Measurements from ENCODE around the gene CD59.

Gene CD59

DNA sequence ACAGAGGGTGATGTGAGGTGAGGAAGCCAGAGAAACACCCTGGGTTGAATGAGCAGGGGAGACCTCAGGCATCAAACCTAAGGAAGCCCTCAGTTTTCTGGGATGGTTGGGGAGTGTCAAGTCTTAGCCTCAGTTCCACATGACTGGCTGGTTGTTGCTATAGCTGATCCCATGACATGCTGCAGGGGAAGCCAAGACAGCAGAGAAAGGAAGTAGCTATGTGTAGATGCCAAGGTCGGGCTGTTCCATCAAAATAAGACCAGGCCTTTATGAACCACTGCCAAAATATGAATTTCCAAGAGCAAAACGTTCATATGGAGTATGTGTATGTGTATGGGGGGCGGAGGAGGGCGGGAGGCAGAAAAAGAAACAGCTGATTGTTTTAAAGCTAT lies 11.6 kb downstream of the CD59 start:
- TF ChIP-seq CTCF (IDR thresholded peaks at IDR 0.05; ENCODE audit: low read depth, low read length, missing control alignments): no peak
- no peak for DNase-seq (ENCODE audit: extremely low read depth, low read depth)
- H3K4me3 ChIP-seq (replicated peaks; ENCODE audit: low read depth, low read length): no peak overlapping the region

DNA sequence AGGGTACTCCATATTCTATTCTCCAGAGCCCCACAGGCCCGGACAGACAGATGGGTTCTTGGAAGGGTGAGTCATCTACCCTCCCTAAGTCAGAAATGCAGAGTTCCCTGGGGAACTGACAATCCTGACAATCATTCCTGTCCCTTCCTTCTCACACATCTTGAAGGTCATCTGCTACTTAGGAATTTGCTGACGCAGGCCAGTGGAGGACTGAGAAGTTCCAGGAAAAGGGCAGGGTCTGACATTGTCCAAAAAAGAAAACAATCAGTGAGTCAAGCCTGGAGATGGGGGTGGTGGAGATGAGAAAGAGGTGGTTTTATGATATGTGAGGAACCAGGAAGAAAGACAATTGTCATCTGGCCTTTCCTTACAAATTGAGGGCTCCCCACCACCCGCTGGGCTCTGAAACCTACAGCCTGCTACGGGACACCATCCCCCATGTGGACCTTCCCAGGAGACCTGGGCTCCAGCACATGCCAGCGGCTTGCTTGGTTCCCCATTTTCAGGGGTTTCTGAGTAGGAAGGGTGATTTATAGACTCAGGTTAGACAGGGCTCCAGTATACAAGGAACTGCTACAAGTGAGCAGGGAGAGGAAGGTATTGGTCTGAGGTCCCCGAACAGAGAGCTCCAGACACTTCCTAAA lies 12.9 kb downstream of the CD59 start:
- TF ChIP-seq CTCF (IDR thresholded peaks at IDR 0.05; ENCODE audit: low read depth, low read length, missing control alignments): no peak
- no peak overlapping the region for H3K4me3 ChIP-seq (replicated peaks; ENCODE audit: low read depth, low read length)
- DNase-seq (ENCODE audit: extremely low read depth, low read depth): no peak

- no peak for TF ChIP-seq CTCF (IDR thresholded peaks at IDR 0.05; ENCODE audit: low read depth, low read length, missing control alignments)
- DNase-seq (ENCODE audit: extremely low read depth, low read depth): no peak
- no peak overlapping the region for H3K4me3 ChIP-seq (replicated peaks; ENCODE audit: low read depth, low read length)
Measured at GRCh38 chr11:33722590-33723234, 13.5 kb downstream of the CD59 start.

- DNase-seq (ENCODE audit: extremely low read depth, low read depth): no peak
- no peak for TF ChIP-seq CTCF (IDR thresholded peaks at IDR 0.05; ENCODE audit: low read depth, low read length, missing control alignments)
- no peak overlapping the region for H3K4me3 ChIP-seq (replicated peaks; ENCODE audit: low read depth, low read length)
Measured at GRCh38 chr11:33721984-33722383, 14.2 kb downstream of the CD59 start.

DNA sequence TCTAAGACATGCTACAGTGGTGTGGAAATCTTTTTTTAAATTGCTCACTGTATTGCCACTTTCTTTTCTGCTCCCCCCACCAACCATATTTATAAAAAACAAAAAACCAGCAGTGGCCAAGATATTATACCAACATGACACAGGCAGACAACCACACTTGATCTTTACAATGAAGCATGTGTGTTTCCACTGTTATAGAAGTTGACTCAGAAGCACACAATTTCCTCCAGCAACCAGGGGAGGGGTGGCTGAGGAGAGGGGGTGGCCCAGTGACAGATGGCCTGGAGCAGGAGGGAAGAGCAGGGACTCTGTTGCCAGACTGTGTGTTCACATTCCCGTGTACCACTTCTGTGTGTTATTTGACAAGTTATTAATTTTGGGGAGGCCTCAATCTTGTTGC lies 14.8 kb downstream of the CD59 start:
- no peak for TF ChIP-seq CTCF (IDR thresholded peaks at IDR 0.05; ENCODE audit: low read depth, low read length, missing control alignments)
- no peak overlapping the region for H3K4me3 ChIP-seq (replicated peaks; ENCODE audit: low read depth, low read length)
- DNase-seq (ENCODE audit: extremely low read depth, low read depth): no peak

- TF ChIP-seq CTCF (IDR thresholded peaks at IDR 0.05; ENCODE audit: low read depth, low read length, missing control alignments): no peak
- H3K4me3 ChIP-seq (replicated peaks; ENCODE audit: low read depth, low read length): no peak overlapping the region
- no peak for DNase-seq (ENCODE audit: extremely low read depth, low read depth)
Measured at GRCh38 chr11:33719587-33719986, 16.6 kb downstream of the CD59 start.

All from HFF-Myc (cell line).